ENCODE results near the gene MCHR2.

The MCHR2 gene

DNA sequence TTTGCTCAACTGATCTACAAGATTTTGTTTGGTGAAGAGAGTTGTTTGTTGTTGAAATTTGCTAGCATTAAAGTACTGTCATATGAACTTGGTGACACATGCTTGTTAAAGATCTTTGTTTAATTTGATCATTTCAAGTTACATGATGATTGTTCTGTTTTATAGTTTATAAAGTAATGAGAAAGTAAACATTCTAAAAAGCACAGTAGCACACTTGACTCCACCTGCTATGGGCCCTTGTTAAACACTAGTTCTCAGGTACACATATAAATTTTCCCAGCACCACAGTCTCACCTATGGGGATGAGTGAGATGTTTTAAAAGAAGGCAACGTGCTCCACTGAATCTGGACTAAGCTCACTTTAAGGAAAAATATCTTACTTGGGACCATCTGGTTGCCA lies 14.1 kb downstream of the MCHR2 start:
- no peak for DNase-seq
- Histone ChIP-seq H3K4me3 (no peak overlapping the region), H3K9me3 (no peaks in the 10 kb centered on the region), H3K27me3 (no peaks in the 10 kb centered on the region), H3K36me3 (no peaks in the 10 kb centered on the region), H3K4me1 (no peaks in the 10 kb centered on the region), H3K27ac (no peak overlapping the region)
- intact Hi-C loops (cut with DNase I; ENCODE audit: low total_unique reads): no loop called here
- TF ChIP-seq, protein P1, sequence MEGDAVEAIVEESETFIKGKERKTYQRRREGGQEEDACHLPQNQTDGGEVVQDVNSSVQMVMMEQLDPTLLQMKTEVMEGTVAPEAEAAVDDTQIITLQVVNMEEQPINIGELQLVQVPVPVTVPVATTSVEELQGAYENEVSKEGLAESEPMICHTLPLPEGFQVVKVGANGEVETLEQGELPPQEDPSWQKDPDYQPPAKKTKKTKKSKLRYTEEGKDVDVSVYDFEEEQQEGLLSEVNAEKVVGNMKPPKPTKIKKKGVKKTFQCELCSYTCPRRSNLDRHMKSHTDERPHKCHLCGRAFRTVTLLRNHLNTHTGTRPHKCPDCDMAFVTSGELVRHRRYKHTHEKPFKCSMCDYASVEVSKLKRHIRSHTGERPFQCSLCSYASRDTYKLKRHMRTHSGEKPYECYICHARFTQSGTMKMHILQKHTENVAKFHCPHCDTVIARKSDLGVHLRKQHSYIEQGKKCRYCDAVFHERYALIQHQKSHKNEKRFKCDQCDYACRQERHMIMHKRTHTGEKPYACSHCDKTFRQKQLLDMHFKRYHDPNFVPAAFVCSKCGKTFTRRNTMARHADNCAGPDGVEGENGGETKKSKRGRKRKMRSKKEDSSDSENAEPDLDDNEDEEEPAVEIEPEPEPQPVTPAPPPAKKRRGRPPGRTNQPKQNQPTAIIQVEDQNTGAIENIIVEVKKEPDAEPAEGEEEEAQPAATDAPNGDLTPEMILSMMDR (IDR thresholded peaks at IDR 0.05): no peak

DNA sequence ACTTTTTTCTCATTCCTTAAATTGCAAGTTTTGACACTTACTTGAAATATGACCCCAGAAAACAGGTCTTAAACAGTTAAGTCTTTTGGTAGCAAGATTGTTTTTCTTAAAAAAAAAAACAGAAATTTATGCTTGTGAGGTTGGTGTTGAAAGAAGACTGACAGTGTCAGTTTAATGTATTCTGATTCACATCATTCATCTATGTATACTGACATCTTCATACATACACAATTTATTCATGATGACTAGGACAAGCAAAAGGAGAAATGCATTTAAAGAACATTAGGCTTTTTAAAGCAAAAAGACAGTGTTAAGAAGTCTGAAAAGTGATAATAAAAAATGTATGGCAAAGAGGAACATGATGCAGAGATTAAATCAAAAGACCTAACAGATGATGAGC lies 27.0 kb downstream of the MCHR2 start:
- DNase-seq: no peak
- no peaks in the 10 kb centered on the region for H3K27me3 ChIP-seq
- no peak overlapping the region for H3K27ac ChIP-seq
- no peaks in the 10 kb centered on the region for H3K9me3 ChIP-seq
- H3K4me1 ChIP-seq: no peaks in the 10 kb centered on the region
- intact Hi-C loops (cut with DNase I; ENCODE audit: low total_unique reads): no loop called here
- H3K36me3 ChIP-seq: no peaks in the 10 kb centered on the region
- H3K4me3 ChIP-seq: no peak overlapping the region
- TF ChIP-seq, protein P1 (IDR thresholded peaks at IDR 0.05): no peak

DNA sequence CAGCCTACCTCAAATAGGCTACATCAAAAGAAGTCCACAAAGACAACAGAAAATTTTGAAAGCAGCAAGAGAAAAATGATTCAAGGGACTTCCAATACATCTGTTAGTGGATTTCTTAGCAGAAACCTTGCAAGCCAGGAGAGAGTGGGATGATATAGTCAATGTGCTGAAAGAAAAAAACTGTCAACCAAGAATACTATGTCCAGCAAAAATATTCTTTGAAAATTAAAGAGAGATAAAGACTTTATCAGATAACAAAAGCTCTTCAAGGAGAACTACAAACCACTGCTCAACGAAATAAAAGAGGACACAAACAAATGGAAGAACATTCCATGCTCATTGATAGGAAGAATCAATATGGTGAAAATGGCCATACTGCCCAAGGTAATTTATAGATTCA lies 34.0 kb downstream of the MCHR2 start:
- Histone ChIP-seq H3K36me3 (no peaks in the 10 kb centered on the region), H3K4me1 (no peaks in the 10 kb centered on the region), H3K27me3 (no peaks in the 10 kb centered on the region), H3K9me3 (peaks cover 3 to 26% (median 11%) of the 10 kb centered on the region in 3 donors), H3K27ac (no peak overlapping the region), H3K4me3 (no peak overlapping the region)
- TF ChIP-seq, protein P1 (IDR thresholded peaks at IDR 0.05): no peak
- no peak for DNase-seq
- intact Hi-C loops (cut with DNase I; ENCODE audit: low total_unique reads): no loop called here

DNA sequence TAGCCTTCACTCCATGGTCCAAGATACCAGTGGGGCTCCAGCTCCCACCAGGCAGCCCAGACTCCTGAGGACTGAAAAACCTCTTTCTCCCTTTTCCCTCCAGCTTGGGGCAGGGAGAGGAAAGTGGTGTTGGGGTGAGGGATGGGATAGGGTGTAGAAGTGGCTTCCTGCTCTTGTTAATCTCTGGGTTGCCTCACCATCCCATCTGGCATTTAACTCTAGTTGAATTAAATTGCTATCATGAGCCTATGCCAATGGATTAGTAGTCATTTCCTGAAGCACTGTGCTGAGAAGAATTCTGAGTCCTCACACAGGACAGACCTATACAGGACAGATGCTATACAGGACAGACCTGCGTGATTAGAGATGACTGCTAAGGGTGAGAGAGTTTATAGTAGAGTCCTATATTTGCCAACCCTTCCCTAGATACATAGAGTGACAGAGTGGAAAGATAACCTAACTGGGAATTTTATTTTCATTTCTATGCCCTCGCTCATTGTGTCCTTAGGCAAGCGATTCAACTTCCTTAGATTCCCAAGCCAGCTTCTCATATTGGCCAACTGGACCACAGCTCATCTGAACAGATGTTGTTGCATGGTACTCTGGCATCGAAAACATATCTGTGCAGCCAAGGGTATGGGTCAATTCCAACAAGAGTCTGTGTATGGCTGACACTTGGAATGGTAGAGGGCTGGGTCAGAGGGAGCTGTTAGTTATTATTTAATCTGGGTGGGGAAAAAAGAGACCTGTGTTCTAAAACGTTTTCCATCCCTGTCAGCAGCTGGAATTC lies 42.8 kb downstream of the MCHR2 start:
- TF ChIP-seq, protein P1 (IDR thresholded peaks at IDR 0.05): no peak
- Histone ChIP-seq H3K36me3 (no peaks in the 10 kb centered on the region), H3K27me3 (no peaks in the 10 kb centered on the region), H3K9me3 (no peaks in the 10 kb centered on the region), H3K4me1 (no peaks in the 10 kb centered on the region), H3K27ac (no peak overlapping the region), H3K4me3 (no peak overlapping the region)
- no peak for DNase-seq
- intact Hi-C loops (cut with DNase I; ENCODE audit: low total_unique reads): no loop called here

DNA sequence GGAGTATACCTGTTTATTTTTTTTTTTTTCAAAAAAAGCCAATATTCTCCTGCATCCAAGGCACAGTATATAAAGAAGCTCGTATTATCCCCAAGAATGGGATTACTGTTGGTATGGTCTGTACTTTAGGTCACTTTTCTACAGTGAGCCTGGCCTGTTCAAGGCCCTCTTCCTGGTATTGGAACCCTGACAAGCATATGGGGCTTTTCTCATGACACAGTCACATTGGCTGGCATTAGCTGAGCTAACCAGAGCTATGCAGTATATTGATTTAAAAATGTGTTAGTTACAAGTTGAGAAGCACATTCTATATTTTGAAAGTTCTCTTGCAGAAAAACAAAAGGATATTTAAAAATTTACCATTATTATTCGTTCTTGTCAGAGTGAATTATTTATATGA lies 48.0 kb downstream of the MCHR2 start:
- no peaks in the 10 kb centered on the region for H3K36me3 ChIP-seq
- no peak for DNase-seq
- no peaks in the 10 kb centered on the region for H3K27me3 ChIP-seq
- no peaks in the 10 kb centered on the region for H3K9me3 ChIP-seq
- TF ChIP-seq, protein P1 (IDR thresholded peaks at IDR 0.05): no peak
- no peak overlapping the region for H3K4me3 ChIP-seq
- no peaks in the 10 kb centered on the region for H3K4me1 ChIP-seq
- intact Hi-C loops (cut with DNase I; ENCODE audit: low total_unique reads): no loop called here
- H3K27ac ChIP-seq: no peak overlapping the region

Data from tibial artery (tissue), 4 donors.